ENCODE measurements around the gene DENND6B. TPM values are rescaled to one million over a fixed set of nuclear protein-coding genes. Genes with fewer than 3 reads are reported as not detected.

Gene DENND6B
- total RNA-seq, 1 donor from 2014 or later, result 2.2 TPM

DNA sequence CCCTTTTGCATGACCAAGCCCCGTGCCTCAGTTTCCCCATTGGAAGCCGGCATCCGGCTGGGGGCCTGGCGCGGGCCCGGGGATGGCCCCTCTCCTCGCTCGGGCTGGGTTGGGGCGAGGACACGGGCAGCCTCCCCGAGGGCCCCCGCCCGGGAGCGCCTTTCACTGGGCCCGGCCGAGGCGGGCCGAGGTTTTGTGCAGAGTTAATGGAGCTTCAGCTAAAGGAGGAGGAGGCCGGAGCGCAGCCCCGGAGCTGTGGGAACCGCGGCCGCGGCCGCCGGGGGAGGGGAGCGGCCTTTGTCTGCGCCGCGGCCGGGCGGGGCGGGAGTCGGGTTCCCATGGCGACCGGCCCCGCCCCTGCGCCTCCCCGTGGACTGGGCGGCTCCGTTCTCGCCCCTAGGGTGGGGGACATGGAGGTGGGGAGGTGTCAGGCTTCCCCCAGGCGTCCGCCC lies 55.3 kb downstream of the DENND6B start:
- intact Hi-C loops (cut with micrococcal nuclease), result loop anchor here (2.0 kb wide), 2 partner anchors 71 to 349 kb away; partner anchors contain the start of gene SELENOO
- Mint-ChIP-seq H3K4me1 (ENCODE audit: low read depth) (peaks cover 10% of the 10 kb centered on the region), H3K4me3 (no peak overlapping the region), H3K36me3 (ENCODE audit: low read depth) (no peaks in the 10 kb centered on the region), H3K27ac (no peak overlapping the region), H3K27me3 (ENCODE audit: insufficient read depth) (peaks cover 8% of the 10 kb centered on the region), H3K9me3 (no peaks in the 10 kb centered on the region)
- peak; percentile 55 for DNase-seq (ENCODE audit: low spot score)

DNA sequence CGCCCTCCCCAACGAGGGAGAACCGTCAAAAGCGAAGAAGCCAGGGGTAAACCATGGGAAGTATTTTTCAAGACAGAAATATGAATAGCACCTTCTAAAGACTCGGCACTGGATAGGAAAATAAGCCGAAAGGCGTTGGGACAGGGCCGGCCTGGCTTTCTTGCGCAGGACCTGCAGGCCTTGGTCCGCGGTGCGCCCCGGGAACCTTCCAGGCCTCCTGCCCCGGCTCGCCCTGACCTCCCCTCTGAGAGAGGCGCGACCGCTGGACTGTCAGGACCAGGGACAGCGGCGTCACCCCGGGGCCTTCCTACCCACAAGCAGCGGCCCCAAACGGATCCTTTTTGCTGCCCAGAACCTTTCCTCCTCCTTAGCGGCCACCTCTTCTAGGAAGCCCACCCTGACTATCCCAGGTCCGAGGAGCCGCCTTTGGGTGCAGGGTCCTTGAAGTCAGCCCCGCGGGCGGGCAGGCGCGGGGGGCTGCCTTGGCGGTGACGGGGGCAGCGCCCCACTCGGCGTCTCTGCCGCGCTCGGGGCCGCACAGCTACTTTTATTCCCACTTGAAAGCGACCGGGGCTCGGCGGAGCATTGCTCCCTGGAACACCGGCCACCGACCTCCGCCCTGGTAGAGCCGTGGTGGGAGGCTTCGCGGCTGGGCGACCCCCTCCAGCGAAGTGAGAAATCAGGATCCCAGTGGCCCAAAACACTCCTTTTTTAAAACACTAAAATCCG lies 56.0 kb downstream of the DENND6B start:
- no peaks in the 10 kb centered on the region for H3K9me3 Mint-ChIP-seq
- no peak overlapping the region for H3K27ac Mint-ChIP-seq
- H3K4me1 Mint-ChIP-seq (ENCODE audit: low read depth), result peaks cover 10% of the 10 kb centered on the region
- peak; percentile 69 for DNase-seq (ENCODE audit: low spot score)
- peaks cover 8% of the 10 kb centered on the region for H3K27me3 Mint-ChIP-seq (ENCODE audit: insufficient read depth)
- no peaks in the 10 kb centered on the region for H3K36me3 Mint-ChIP-seq (ENCODE audit: low read depth)
- intact Hi-C loops (cut with micrococcal nuclease), result loop anchor here (1.0 to 2.0 kb wide), 6 partner anchors 20 to 350 kb away; partner anchors contain the start of genes HDAC10, SELENOO and TUBGCP6
- peak overlapping the region; percentile 77 for H3K4me3 Mint-ChIP-seq

DNA sequence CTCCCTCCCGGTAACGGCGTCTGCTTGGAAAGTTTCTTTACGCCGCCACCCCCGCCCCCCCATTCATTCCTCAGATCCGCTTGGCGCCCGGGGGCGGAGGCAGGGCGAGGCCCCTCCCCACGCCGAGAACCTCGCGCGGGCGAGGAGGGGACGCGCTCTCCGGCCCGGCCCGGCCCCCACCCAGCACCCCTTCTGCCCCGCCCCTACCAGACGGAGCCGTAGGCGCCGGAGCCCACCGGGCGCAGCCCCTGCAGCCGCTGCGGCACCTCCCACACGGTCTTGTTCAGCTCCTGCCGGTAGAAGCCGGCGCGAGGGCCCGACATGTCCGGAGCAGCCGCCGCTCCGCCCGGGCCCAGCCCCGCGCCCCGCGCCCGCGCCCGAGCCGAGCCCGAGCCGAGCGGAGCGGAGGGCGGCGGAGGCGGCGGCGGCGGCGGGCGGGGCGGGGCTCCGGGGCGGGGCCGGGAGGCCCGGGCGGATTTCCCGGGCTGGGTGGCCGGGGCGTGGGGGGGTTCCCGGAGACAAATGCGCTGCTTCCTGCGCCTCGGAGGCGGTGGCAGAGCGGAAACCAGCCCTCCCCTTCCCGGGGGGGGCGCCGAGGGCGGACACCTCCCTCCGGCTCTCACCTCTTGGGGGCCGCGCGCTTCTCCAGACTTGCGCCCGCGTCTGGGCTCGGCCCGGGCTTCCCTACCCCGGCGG lies 56.7 kb downstream of the DENND6B start, which contains the start of gene MAPK11:
TSS of gene MAPK11 (minus strand) at position 411 of the 696 bp plus-strand sequence. CDS start at position 323, 88 bp downstream.
- intact Hi-C loops (cut with micrococcal nuclease), result loop anchor here (1.0 to 2.0 kb wide), 6 partner anchors 19 to 351 kb away; partner anchors contain the start of genes HDAC10, SELENOO and TUBGCP6
- Mint-ChIP-seq H3K27ac (peak within 1 kb of the TSS; percentile 40), H3K27me3 (ENCODE audit: insufficient read depth) (peaks cover 8% of the 10 kb centered on the region), H3K4me1 (ENCODE audit: low read depth) (peaks cover 10% of the 10 kb centered on the region), H3K36me3 (ENCODE audit: low read depth) (peaks cover 2% of the 10 kb centered on the region), H3K4me3 (peak within 1 kb of the TSS; percentile 77), H3K9me3 (no peaks in the 10 kb centered on the region)
- DNase-seq (ENCODE audit: low spot score), result peak; percentile 78

DNA sequence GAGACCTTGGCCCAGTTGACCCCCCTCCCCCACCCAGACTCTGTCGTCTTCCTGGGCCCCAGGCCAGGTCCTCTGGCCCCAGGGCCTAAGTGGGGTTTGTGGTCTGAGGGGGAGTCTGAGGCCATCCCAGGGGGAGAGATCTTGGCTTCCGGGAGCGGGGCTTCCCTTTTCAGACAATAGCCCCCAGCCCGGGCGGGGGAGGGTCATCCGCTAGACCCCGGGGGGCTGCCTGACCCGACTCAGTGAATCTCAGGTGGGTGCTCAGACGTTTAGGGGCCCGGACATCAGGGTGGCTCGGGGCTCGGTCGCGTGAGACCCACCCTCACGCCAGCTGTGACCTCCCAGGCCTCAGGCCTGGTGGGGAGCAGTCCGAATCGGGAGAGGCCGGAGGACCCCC lies 57.2 kb downstream of the DENND6B start:
- H3K4me1 Mint-ChIP-seq (ENCODE audit: low read depth), result peaks cover 10% of the 10 kb centered on the region
- intact Hi-C loops (cut with micrococcal nuclease), result no loop called here
- H3K27ac Mint-ChIP-seq, result peak overlapping the region; percentile 40

DNA sequence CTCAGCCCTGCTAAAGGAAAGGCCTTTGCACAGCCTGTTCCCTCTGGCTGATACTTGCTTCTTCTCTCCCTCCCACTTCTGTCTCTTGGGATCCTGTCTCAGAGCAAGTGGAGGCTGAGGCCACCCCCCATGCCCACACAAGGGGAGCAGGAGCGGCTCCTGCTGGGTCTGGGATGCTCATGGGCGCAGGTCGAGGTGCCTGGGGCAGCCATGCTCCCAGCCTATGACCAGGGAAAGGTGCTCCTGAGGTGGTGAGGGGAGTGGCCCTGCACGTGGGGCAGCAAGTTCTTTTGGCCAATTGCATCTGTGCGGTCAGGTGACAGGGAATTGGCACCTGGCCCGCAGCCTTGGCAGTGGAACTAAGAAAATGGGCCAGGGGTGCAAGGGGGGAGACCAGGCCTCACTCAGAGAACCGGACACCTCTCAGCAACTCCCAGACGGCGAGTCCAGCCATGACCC lies 58.1 kb downstream of the DENND6B start:
- DNase-seq (ENCODE audit: low spot score), result no peak
- intact Hi-C loops (cut with micrococcal nuclease), result no loop called here
- Mint-ChIP-seq H3K4me1 (ENCODE audit: low read depth) (peaks cover 4% of the 10 kb centered on the region), H3K27ac (no peak overlapping the region), H3K36me3 (ENCODE audit: low read depth) (peaks cover 4% of the 10 kb centered on the region), H3K4me3 (peak overlapping the region; percentile 45), H3K9me3 (no peaks in the 10 kb centered on the region), H3K27me3 (ENCODE audit: insufficient read depth) (peaks cover 8% of the 10 kb centered on the region)

More for the DNA sequence above, 57.2 kb downstream of the DENND6B start:
- Mint-ChIP-seq H3K4me3 (peak overlapping the region; percentile 76), H3K36me3 (ENCODE audit: low read depth) (peaks cover 4% of the 10 kb centered on the region), H3K27me3 (ENCODE audit: insufficient read depth) (peaks cover 8% of the 10 kb centered on the region), H3K9me3 (no peaks in the 10 kb centered on the region)
- DNase-seq (ENCODE audit: low spot score), result no peak

DNA sequence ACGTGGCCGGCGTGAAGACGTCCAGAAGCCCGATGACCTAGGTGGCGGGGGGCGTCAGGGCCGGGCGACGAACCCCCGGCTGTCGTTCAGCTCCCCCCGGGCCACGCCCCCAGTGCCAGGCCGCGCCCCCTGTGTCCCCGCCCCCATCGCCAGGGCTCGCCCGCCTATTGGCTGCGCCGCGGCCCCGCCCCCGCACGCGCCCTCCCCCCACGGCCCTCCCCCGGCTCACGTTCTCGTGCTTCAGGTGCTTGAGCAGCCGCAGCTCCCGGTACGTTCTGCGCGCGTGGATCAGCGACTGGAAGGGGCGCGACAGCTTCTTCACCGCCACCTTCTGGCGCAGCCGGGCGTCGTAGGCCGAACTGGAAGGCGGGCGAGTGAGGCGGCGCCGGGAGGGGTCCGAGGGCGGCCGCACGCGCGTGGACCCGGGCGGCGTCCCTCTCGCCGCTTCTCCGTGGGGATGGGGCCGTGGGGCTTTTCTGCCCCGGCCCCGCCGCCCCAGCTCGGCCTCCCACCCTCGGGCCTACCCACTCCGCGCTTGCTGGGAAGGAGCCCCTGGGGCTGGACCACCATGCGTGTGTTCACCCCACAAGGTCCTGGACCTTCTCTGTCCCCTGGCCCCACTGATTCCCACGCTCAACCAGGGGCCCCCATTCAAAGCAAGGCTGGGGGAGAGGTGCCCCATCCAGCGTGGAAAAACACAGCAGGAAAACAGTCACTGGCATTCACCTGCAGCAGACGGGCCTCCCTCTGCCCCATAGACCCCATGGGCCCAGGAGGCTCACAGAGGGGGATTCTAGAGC lies 59.0 kb downstream of the DENND6B start:
- Mint-ChIP-seq H3K4me3 (peak overlapping the region; percentile 45), H3K27ac (no peak overlapping the region), H3K36me3 (ENCODE audit: low read depth) (peaks cover 4% of the 10 kb centered on the region), H3K4me1 (ENCODE audit: low read depth) (peaks cover 4% of the 10 kb centered on the region), H3K27me3 (ENCODE audit: insufficient read depth) (peaks cover 5% of the 10 kb centered on the region), H3K9me3 (no peaks in the 10 kb centered on the region)
- peak; percentile 45 for DNase-seq (ENCODE audit: low spot score)
- intact Hi-C loops (cut with micrococcal nuclease), result no loop called here

DNA sequence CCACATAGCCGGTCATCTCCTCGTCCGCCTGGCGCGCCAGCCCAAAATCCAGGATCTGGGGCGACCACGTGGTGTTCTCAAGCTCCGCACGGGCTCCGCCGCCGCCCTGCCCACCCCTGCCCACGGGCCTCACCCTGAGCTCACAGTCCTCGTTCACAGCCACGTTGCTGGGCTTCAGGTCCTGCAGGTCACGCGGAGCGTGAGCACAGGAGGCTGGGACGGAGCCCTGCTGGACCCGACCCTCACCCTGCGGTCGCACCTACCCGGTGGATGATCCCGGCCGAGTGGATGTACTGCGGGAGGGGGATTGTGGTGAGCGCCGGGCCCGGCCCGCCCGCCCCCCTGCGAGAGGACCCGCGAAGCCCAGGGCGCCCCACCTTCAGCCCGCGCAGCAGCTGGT lies 59.8 kb downstream of the DENND6B start:
- Mint-ChIP-seq H3K4me3 (no peak overlapping the region), H3K36me3 (ENCODE audit: low read depth) (peaks cover 4% of the 10 kb centered on the region), H3K4me1 (ENCODE audit: low read depth) (peaks cover 4% of the 10 kb centered on the region), H3K27ac (no peak overlapping the region), H3K9me3 (no peaks in the 10 kb centered on the region), H3K27me3 (ENCODE audit: insufficient read depth) (peaks cover 5% of the 10 kb centered on the region)
- intact Hi-C loops (cut with micrococcal nuclease), result no loop called here
- no peak for DNase-seq (ENCODE audit: low spot score)

DNA sequence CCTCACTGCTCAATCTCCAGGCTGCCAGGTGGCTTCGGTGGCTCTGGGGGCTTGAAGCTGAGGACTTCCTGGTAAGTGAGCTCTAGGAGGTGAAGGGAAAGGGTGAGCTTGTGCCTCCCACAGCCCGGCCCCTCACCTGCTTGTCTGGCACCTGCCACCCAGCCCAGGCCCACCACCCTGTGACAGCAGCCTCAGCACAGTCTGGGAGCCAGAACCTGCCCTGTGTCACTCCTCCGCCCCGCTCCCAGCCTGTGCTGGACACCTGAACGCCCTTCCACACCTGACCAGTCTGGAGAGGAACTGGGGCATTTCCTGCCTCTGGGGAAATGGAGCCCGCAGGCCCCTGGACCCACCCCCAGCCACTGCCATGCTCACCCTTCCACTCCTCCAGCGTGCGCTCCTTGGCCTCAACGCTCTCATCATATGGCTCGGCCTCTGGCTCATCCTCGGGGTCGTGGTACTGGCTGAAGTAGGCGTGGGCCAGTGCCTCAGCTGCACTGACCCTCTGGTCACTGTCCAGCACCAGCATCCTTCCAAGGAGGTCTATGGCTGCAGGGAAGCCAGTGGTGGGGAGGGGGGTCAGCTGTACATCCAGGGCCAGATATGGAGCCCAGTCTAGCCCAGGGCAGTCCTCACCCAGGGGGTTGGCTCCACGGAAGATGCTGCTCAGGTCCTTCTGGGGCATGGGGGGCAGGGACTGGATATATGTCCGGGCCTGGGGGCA lies 61.7 kb downstream of the DENND6B start:
- no peak for DNase-seq (ENCODE audit: low spot score)

DNA sequence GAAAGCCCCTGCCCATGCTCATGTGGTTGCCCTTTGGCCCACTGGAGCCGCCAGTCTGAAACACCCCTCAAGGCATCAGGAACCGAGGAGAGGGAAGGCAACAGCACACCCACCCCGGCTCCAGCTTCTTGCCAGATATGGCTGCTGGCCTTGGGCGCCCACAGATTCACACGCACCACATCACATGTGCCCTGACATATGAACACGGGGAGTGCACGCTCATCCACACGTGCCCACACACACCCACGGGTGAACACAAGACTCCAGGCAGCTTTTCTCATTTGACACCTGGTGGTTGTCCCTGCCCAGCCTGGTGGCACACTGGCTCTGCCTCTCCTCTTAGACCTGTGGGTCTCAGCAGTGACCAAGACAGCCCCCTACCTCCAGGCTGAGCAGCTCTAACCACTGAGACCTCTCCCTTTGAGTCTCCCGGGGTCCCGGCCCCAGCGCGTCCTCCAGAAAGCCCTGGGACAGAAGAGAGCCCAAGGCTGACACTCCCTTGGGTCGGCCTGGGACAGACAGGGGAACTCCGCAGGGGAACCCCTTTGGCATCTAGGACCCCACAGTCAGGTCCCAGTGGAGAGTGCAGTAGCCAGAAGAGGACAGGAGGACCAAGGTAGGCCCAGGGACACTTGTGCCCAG lies 62.6 kb downstream of the DENND6B start:
- Mint-ChIP-seq H3K27me3 (ENCODE audit: insufficient read depth) (peaks cover 10% of the 10 kb centered on the region), H3K4me3 (no peak overlapping the region), H3K36me3 (ENCODE audit: low read depth) (peaks cover 4% of the 10 kb centered on the region), H3K9me3 (no peaks in the 10 kb centered on the region), H3K27ac (peak overlapping the region; percentile 23), H3K4me1 (ENCODE audit: low read depth) (peaks cover 4% of the 10 kb centered on the region)
- intact Hi-C loops (cut with micrococcal nuclease), result no loop called here
- DNase-seq (ENCODE audit: low spot score), result no peak

More for the DNA sequence above, 61.7 kb downstream of the DENND6B start:
- H3K27ac Mint-ChIP-seq, result no peak overlapping the region
- H3K27me3 Mint-ChIP-seq (ENCODE audit: insufficient read depth), result peaks cover 6% of the 10 kb centered on the region
- H3K36me3 Mint-ChIP-seq (ENCODE audit: low read depth), result peaks cover 4% of the 10 kb centered on the region
- H3K4me1 Mint-ChIP-seq (ENCODE audit: low read depth), result peaks cover 4% of the 10 kb centered on the region
- H3K9me3 Mint-ChIP-seq, result no peaks in the 10 kb centered on the region
- no peak overlapping the region for H3K4me3 Mint-ChIP-seq
- intact Hi-C loops (cut with micrococcal nuclease), result no loop called here

DNA sequence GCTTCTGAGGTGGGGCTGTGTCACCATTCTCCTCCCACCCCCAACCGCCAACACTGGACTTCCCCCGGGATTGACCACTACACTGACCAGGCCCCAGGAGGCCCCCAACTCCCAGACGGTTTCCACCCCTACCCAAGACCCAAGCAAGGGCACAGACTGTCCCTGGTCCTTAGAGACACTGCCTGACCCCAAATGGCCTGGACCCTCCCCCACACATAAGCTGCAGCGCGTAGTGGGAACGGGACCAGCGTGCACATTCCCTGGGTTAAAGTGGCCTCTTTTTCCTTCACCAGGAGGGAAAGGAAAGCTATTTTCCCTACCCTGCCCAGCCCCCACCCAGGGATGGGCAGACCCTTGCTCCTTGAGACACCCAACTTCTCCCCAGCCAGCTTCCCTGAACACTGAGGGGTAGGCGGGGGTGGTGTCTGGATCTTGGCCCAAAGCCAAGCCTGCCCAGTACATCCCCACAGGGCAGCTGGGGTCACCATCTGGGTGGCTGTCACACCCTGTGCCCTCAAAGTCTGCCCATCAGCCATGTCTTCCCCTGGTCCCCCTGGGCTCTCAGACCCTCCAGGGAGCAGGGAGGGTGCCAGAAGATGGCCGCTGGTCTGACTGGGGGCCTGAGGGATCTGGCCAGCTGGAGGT lies 63.7 kb downstream of the DENND6B start:
- intact Hi-C loops (cut with micrococcal nuclease), result no loop called here
- Mint-ChIP-seq H3K9me3 (no peaks in the 10 kb centered on the region), H3K4me3 (no peak overlapping the region), H3K36me3 (ENCODE audit: low read depth) (peaks cover 4% of the 10 kb centered on the region), H3K27me3 (ENCODE audit: insufficient read depth) (peaks cover 10% of the 10 kb centered on the region), H3K4me1 (ENCODE audit: low read depth) (peaks cover 1% of the 10 kb centered on the region), H3K27ac (no peak overlapping the region)
- DNase-seq (ENCODE audit: low spot score), result no peak

DNA sequence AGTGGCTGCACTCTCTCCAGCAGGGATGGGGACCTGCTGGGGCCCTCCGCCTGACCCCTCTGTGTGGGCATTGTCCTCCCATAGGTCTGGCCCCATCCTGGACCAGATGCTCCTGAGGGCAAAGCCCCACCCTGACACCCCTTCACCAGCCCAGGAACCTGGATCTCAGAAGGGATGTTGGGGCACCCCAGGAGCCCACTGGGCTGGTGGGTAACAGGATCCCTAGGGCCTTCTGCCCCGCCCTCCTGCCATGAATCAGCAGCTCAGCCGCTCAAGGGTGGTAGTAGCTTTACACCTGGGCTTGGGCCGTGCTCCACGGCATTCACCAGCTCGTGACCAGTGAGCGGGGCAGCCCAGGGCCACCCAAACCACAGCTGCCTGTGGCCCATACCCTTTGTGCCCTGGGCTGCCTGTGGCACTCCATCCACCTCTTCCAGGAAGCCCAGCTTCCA lies 64.3 kb downstream of the DENND6B start:
- Mint-ChIP-seq H3K36me3 (ENCODE audit: low read depth) (peaks cover 4% of the 10 kb centered on the region), H3K4me1 (ENCODE audit: low read depth) (no peaks in the 10 kb centered on the region), H3K4me3 (peak overlapping the region; percentile 69), H3K9me3 (no peaks in the 10 kb centered on the region), H3K27me3 (ENCODE audit: insufficient read depth) (peaks cover 10% of the 10 kb centered on the region), H3K27ac (no peak overlapping the region)
- DNase-seq (ENCODE audit: low spot score), result no peak
- intact Hi-C loops (cut with micrococcal nuclease), result no loop called here
